Stimulated activated naive CD4-positive, alpha-beta T cell treated with Interleukin-2 at 50 U/mL for 16 hours (primary cell): ENCODE data around the gene ANAPC10.
"Not testable (repeated sequence)": the region's sequence is repeated elsewhere in the genome, so short reads cannot be mapped to it uniquely, and the experiment has no call there.

ENCODE experiments used
- DNase-seq: peaks from one replicate; lab custom pipeline; 2025; lab: John Stamatoyannopoulos, UW

Gene ANAPC10

DNA sequence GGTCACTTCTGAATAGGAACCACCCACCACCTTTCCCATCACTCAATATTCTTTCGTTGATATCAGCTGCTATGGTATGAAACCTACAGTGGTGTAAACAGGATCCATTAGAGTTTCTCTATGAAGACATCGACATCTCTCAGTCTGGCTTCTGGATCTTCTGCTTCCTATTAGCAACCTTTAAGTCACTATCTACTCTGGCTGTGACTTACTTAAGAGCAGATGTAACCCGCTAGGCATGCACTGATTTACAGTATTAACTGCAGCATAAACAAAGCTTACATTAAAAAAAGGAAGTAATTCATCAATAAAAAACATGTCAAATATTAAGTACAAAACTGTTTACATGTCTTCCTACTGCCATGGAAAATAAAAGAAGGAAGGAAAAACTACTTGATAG lies 96.4 kb downstream of the ANAPC10 start:
- DNase-seq = no peak

- DNase-seq = not testable (repeated sequence)
These were observed 97.3 kb downstream of the ANAPC10 start for GRCh38 chr4:145000656-145001055.

GRCh38 chr4:144989306-144989705 lies 108.7 kb downstream of the ANAPC10 start:
- no peak for DNase-seq

- DNase-seq = no peak
These were observed 112.5 kb downstream of the ANAPC10 start for GRCh38 chr4:144985531-144985930.

GRCh38 chr4:144985014-144985413 lies 113.0 kb downstream of the ANAPC10 start:
- DNase-seq = no peak

DNA sequence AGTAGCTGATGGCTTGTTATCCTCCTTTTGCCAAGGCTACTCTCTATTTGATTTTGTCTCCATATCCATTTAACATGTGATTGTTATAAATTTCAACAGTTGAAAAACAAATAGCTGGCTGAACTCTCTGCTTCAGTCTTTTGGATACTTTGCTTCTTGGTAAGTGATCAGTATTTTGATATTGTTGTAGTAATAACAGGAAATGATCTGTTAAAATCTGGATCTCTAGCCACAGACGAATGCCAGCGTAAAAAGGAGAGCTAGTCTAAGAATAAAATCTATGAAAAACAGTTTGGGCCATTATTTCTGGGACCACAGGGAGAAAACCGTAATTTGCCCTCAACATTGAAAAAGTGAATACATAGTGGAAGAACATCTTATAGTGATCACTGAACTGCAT lies 113.8 kb downstream of the ANAPC10 start:
- DNase-seq = no peak

DNA sequence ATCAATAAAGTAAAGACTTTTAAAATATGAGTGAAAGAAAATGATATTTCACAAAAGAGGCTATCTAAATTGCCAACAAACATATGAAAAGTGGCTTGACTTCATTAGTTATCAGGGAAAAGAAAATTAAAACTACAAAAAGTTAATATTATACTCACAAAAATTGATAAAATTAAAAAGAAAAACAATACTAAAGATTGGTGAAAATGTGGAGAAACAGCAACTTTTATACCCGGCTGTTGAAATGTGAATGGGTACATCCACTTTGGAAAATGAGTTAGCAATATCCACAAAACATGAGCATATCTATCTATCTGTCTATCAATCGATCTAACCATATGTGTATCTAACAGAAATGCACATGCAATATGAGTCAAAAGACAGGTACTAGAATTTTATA lies 122.3 kb downstream of the ANAPC10 start:
- DNase-seq = no peak

- DNase-seq = no peak
These were observed 127.4 kb downstream of the ANAPC10 start for GRCh38 chr4:144970597-144970996.

DNA sequence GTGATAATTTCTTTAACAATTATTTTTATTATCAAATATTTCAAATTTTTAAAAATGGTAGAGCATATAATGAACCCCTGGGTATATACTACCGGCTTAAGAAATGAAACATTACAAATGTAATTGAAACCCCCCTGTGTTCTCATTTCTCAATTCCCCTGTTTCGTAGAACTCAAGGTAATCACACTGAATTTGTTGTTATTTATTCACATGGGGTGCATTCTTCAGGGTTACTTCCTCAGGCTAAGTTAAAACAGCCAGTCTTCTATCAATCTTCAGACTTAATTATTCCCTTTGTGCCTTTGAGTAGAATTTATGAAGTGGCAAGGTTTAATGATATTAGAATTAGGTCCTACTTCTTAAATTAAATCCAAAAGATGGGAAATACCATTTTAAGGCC lies 128.2 kb downstream of the ANAPC10 start:
- DNase-seq = no peak

DNA sequence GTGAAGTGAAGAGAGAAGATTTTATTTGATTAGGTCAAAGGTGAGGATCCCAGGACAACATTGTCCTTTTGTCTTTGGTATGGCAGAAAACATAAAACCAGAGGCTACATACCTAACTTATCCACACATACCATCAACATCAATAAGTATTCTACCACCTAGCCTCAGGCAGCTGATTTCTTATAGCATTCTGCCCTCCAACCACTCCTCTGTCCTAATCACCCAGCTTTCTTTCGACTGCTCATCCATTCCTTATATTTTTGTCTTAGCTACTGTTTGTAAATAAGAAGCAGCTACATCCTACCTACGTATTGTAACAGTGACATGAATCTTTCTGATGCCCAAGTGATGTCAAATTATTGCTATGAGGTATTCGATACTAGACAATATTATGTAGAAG lies 129.4 kb downstream of the ANAPC10 start:
- no peak for DNase-seq

DNA sequence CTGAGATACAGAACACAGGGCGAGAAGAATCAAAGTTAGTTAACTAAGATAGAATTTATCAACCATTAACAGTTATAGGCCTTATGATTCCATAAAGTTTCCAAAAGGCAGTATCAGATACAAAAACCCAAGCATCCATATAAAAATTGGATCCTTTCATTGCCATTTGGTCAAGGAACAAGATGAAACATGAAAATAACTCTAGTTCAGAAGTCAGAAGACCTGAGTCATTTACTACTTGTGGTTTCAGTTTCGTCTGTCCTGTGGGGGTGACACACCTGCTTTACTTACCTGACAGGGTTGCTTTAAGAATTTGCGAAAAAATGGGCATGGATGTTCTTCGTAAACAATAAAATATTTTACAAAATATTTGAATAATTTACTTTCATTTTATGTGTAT lies 130.8 kb downstream of the ANAPC10 start:
- no peak for DNase-seq

DNA sequence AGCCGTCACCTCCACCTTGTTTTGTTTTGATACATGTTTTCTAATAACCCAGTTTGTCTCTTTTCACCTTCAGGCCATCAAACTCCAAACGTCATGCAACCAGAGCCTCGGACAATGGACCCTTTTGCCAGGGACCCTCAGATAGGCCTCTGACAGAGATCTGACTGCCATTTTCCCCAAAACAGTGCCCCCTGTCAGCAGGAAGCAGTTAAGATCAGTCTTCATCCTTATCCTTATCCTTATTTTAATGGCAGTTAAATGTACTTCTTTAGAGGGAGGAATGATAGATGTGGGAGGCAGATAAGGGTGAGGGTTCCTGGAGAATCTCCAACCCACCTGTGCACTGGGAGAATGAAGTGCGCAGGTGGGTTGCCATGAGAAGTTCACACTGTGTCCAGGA lies 135.7 kb downstream of the ANAPC10 start:
- no peak for DNase-seq

DNA sequence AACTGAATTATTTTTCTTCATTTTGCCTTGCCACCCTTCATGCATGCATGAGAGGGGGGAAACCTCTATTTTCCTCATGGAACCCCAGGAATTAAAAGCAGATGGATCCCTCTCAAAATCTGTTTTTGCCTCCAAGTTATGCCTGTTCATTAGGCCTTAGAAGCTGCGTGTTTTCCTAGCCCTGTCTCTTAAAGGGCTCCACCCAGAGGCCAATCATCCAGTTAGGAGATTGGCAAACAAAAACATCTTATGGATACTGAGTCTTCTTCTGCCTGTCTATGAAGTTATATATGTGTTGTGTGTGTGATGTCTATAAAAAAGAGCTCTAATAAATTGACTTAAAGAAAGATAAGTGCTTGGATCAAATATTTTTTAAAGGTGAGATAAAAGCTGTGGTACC lies 142.9 kb downstream of the ANAPC10 start:
- DNase-seq = no peak

DNA sequence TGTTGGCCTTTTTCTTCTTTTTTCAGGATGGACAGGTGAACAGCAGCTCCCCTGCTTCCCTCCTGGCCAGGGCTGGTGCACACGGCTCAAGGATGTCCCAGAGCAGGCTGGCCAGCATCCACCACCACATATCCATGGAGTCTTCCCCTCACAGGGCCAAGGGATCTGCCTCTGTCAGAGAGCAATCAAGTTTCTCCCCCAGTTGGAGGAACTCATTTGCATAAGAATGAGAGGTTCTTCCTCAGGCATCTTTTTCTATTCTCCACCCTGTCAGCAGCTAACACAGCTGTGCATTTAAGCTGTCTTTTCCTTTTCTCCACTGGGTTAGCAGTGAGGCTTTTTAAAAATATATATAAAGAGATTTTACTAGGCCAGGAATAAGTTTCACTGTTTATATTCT lies 143.8 kb downstream of the ANAPC10 start:
- DNase-seq = no peak

GRCh38 chr4:144948421-144948820 lies 149.6 kb downstream of the ANAPC10 start:
- DNase-seq = no peak

DNA sequence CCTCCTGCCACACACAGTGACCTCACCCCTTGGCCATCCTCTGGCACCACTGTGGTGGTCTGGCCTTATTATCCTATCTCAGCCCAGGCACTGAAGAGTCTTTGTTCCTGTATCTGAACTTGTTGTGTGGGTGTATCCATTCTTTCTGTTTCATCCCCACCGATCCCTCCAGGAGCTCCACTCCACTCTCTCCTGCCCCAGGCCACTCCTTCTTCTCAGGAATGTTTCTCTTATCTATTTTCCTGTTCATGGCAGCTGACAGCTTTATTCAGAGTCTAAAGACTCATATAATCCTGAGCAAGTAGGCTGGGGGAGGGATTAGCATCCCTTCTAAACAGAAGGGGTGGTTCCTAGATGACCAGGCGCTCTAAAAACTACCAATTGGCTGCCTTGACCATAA lies 150.0 kb downstream of the ANAPC10 start:
- DNase-seq = no peak
